ENCODE data around the gene LRRC71. TPM values are rescaled to one million over a fixed set of nuclear protein-coding genes. Genes with fewer than 3 reads are reported as not detected.

Gene LRRC71
- total and polyA plus RNA-seq, 2 of the 8 experiments (the other 6 are each of a cell fraction or from before 2014, with no cell fraction given): 0.05 TPM; not detected in 1

DNA sequence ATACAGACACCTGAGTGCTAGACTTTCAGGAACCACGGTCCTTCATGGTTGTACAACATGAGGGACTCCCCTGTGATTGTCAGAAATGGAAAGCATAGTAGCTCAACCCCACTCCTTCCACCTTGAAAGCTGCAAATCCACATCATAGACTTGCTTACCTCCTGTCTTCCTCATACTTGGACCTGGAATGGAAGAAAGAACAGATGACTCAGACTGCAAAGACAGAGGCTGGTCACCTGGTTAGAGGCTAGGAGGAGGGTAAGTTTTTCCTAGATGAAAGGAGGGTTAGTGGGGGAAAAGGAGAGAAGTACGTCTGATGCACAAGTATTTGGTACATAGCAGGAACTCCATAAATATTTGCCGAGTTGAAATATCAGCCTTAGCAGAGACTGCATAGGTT lies 37.2 kb downstream of the LRRC71 start (continued):
- no peak for TF ChIP-seq EZH2 (IDR thresholded peaks at IDR 0.05; ENCODE audit: low read depth, low read length, severe bottlenecking)
- no peak for TF ChIP-seq NRF1 (IDR thresholded peaks at IDR 0.05; ENCODE audit: low read depth, low read length)
- no peak for TF ChIP-seq SIX5 (IDR thresholded peaks at IDR 0.05; ENCODE audit: low read depth, low read length)
- TF ChIP-seq, protein P1, sequence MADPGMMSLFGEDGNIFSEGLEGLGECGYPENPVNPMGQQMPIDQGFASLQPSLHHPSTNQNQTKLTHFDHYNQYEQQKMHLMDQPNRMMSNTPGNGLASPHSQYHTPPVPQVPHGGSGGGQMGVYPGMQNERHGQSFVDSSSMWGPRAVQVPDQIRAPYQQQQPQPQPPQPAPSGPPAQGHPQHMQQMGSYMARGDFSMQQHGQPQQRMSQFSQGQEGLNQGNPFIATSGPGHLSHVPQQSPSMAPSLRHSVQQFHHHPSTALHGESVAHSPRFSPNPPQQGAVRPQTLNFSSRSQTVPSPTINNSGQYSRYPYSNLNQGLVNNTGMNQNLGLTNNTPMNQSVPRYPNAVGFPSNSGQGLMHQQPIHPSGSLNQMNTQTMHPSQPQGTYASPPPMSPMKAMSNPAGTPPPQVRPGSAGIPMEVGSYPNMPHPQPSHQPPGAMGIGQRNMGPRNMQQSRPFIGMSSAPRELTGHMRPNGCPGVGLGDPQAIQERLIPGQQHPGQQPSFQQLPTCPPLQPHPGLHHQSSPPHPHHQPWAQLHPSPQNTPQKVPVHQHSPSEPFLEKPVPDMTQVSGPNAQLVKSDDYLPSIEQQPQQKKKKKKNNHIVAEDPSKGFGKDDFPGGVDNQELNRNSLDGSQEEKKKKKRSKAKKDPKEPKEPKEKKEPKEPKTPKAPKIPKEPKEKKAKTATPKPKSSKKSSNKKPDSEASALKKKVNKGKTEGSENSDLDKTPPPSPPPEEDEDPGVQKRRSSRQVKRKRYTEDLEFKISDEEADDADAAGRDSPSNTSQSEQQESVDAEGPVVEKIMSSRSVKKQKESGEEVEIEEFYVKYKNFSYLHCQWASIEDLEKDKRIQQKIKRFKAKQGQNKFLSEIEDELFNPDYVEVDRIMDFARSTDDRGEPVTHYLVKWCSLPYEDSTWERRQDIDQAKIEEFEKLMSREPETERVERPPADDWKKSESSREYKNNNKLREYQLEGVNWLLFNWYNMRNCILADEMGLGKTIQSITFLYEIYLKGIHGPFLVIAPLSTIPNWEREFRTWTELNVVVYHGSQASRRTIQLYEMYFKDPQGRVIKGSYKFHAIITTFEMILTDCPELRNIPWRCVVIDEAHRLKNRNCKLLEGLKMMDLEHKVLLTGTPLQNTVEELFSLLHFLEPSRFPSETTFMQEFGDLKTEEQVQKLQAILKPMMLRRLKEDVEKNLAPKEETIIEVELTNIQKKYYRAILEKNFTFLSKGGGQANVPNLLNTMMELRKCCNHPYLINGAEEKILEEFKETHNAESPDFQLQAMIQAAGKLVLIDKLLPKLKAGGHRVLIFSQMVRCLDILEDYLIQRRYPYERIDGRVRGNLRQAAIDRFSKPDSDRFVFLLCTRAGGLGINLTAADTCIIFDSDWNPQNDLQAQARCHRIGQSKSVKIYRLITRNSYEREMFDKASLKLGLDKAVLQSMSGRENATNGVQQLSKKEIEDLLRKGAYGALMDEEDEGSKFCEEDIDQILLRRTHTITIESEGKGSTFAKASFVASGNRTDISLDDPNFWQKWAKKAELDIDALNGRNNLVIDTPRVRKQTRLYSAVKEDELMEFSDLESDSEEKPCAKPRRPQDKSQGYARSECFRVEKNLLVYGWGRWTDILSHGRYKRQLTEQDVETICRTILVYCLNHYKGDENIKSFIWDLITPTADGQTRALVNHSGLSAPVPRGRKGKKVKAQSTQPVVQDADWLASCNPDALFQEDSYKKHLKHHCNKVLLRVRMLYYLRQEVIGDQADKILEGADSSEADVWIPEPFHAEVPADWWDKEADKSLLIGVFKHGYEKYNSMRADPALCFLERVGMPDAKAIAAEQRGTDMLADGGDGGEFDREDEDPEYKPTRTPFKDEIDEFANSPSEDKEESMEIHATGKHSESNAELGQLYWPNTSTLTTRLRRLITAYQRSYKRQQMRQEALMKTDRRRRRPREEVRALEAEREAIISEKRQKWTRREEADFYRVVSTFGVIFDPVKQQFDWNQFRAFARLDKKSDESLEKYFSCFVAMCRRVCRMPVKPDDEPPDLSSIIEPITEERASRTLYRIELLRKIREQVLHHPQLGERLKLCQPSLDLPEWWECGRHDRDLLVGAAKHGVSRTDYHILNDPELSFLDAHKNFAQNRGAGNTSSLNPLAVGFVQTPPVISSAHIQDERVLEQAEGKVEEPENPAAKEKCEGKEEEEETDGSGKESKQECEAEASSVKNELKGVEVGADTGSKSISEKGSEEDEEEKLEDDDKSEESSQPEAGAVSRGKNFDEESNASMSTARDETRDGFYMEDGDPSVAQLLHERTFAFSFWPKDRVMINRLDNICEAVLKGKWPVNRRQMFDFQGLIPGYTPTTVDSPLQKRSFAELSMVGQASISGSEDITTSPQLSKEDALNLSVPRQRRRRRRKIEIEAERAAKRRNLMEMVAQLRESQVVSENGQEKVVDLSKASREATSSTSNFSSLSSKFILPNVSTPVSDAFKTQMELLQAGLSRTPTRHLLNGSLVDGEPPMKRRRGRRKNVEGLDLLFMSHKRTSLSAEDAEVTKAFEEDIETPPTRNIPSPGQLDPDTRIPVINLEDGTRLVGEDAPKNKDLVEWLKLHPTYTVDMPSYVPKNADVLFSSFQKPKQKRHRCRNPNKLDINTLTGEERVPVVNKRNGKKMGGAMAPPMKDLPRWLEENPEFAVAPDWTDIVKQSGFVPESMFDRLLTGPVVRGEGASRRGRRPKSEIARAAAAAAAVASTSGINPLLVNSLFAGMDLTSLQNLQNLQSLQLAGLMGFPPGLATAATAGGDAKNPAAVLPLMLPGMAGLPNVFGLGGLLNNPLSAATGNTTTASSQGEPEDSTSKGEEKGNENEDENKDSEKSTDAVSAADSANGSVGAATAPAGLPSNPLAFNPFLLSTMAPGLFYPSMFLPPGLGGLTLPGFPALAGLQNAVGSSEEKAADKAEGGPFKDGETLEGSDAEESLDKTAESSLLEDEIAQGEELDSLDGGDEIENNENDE (IDR thresholded peaks at IDR 0.05; ENCODE audit: insufficient replicate concordance, low read length): no peak
- no peak for TF ChIP-seq PHF8 (conservative IDR thresholded peaks at IDR 0.05; ENCODE audit: low read depth, low read length)
- TF ChIP-seq YY1 (IDR thresholded peaks at IDR 0.05; ENCODE audit: low read depth, low read length): no peak
